GM21447 (cell line): Measurements from ENCODE around the gene CANX.
"Not testable (repeated sequence)": the region's sequence is repeated elsewhere in the genome, so short reads cannot be mapped to it uniquely, and the experiment has no call there.

Experiments
- ATAC-seq: cut with Tn5 transposase; IDR thresholded peaks from one replicate; pipeline ENCODE4 v1.9.1; 2021; ENCODE audit not compliant: unreplicated experiment

Gene CANX, protein sequence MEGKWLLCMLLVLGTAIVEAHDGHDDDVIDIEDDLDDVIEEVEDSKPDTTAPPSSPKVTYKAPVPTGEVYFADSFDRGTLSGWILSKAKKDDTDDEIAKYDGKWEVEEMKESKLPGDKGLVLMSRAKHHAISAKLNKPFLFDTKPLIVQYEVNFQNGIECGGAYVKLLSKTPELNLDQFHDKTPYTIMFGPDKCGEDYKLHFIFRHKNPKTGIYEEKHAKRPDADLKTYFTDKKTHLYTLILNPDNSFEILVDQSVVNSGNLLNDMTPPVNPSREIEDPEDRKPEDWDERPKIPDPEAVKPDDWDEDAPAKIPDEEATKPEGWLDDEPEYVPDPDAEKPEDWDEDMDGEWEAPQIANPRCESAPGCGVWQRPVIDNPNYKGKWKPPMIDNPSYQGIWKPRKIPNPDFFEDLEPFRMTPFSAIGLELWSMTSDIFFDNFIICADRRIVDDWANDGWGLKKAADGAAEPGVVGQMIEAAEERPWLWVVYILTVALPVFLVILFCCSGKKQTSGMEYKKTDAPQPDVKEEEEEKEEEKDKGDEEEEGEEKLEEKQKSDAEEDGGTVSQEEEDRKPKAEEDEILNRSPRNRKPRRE

GRCh38 chr5:179698935-179699615 is at the start of gene CANX:
Gene CANX, plus strand, starts transcription at chr5:179698967. Its CDS starts 6,715 bp downstream, at chr5:179705682.
- peak; percentile 6 for ATAC-seq

- not testable (repeated sequence) for ATAC-seq
Observed at GRCh38 chr5:179649166-179649703, 49.5 kb upstream of the CANX start.

DNA sequence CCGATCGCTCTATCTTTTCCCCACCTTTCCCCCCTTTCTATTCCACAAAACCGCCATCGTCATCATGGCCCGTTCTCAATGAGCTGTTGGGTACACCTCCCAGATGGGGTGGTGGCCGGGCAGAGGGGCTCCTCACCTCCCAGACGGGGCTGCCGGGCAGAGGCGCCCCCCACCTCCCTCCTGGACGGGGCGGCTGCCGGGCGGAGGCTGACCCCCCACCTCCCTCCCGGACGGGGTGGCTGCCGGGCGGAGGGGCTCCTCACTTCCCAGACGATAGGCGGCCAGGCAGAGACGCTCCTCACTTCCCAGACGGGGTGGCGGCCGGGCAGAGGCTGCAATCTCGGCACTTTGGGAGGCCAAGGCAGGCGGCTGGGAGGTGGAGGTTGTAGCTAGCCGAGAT is 48.5 kb upstream of the CANX start:
- ATAC-seq = not testable (repeated sequence)

DNA sequence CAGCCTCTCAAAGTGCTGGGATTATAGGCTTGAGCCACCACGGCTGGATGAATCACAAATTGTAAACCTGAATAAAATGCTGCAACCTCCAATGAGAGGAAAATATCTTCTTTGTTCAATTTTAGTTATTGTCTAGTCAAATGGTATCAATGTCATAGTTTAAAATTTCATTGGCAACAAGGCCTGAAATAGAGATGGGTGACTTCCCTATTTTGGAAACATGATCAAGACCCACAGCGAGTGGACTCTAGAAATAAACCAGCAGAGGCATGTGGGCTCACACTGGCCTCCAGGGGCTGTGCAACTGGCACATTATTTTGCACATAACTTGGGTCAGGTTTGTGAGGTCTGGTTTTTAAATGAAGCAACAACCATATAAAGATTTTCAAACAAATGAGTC is 45.6 kb upstream of the CANX start:
- ATAC-seq = not testable (repeated sequence)

DNA sequence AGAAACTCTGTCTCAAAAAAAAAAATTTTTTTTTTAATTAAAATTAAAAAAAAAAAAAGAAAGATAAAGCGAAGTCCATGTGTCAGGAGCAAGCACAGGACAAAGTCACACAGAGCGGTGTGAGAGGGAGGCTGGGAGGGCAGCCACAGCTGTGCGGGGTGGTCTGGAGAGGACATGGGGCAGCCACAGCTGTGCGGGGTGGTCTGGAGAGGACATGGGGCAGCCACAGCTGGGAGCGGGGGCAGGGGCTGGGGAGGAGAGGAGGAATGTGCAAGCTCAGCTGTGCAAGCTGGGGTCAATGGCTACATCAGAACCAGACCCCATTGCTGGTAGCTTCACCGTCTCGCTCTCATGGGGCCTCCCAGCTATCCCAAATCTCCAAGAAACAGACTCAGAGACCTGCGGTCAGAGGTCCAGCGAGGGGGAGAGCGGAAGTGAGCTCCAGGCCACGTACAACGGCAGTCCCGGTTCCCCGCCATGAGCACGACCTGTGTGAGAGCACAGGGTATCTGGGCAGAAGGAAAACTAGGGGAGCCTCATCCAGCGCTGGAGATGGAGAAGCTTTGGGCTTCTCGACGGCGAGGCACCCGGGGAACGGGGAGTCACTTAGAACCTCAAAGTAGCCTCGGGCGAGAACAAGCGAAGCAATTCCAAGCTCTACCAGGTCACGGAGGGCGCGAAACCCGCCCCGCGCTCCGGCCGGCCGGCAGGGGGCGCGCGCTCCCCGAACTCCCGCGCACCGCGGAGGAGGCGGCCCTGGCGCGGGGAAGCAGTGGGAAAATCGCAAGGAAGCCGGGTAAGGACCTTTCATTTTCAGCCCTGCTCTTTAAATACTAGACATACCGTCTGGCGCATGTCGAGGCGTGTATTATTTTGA is 41.2 kb upstream of the CANX start:
- peak; percentile 78 for ATAC-seq

- peak; percentile 23 for ATAC-seq
Observed at GRCh38 chr5:179658179-179658856, 40.4 kb upstream of the CANX start.

- ATAC-seq = not testable (repeated sequence)
Observed at GRCh38 chr5:179661647-179662046, 37.1 kb upstream of the CANX start.

DNA sequence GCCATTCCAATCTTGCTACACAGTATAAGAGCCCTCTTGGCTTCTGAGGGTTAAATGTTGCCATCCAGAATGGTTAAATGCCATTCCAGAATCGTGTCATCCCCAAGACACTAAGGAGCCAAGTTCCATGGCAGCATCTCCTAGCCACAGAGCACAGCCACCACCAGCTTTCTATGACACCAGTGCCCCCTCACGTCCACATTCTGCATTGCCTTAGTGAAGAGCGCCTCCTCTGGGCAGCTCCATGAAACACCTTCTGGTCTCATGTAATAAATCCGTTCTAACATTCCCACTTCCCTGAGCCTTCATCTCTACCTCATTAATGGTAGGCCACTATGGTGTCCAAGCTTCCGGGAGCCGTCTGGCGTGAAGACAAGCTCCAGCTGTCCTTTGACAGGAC is 30.4 kb upstream of the CANX start:
- ATAC-seq = peak; percentile 72

DNA sequence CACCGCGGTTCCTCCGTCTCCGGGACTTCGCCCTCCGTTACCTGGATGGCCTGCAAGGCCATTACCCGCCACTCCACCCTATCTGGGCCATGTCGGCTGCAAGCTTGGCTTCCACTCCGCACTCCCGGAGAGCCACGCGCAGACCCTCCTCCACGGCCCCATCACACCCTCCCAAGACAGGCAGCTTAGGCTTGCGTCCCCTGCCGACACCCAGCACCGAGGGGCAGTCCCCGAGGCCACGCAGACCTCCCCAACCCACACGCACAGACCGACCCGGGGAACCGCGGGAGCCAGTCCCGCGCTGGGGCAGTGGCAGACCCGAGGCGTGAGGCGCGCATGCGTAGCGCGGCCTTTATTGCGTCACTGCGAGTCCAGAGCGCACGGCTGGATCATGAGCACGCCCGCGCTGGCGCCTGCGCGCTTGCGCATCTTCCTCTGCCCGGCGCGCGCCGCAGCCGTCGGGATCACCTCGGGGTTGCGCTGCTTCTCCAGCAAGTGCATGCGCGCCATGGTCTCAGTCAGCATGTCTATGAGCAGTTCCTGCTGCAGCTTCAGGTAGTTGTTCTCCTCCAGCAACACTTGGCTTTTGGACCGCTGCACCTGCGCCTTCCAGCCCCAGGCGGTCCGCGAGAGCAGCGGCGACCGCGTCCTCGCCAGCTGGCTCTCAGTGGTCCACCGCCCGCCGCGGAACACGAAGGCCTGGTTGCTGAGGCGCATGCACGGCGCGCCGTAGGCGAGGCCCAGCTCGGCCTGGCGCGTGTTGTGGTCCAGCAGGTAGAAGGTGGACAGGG is 20.3 kb upstream of the CANX start:
- peak; percentile 84 for ATAC-seq

DNA sequence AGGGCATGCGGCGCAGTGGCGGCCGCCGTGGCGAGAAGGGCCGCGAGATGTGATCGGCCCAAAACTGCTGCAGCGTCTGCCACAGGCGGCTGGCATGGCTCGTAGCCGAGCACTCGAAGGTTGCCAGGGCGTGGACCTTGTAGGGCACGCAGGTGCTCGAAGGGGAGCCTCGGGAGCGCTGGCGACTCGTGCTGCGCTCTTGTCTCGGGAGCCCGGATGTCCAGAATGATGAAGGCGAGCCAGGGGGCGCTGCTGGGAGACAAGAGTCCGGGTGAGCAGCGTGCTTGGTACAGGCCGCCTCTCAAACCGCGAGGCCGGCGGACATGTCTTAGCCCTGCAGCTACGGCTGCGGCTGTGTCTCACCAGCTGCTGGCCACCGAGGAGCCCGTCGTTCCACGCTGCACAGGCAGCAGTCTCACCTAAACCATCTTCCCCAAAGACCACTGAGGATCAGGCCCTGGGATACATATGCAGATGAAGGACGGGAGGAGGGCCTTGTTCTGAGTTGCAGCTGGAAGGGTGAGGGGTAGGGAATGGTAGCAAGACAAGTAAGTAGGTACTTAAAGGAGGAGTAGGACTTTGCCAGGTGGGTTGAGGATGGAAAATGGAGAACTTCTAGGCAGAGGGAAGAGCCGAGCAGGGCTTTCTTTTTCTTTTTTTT is 19.6 kb upstream of the CANX start:
- ATAC-seq = peak; percentile 32

DNA sequence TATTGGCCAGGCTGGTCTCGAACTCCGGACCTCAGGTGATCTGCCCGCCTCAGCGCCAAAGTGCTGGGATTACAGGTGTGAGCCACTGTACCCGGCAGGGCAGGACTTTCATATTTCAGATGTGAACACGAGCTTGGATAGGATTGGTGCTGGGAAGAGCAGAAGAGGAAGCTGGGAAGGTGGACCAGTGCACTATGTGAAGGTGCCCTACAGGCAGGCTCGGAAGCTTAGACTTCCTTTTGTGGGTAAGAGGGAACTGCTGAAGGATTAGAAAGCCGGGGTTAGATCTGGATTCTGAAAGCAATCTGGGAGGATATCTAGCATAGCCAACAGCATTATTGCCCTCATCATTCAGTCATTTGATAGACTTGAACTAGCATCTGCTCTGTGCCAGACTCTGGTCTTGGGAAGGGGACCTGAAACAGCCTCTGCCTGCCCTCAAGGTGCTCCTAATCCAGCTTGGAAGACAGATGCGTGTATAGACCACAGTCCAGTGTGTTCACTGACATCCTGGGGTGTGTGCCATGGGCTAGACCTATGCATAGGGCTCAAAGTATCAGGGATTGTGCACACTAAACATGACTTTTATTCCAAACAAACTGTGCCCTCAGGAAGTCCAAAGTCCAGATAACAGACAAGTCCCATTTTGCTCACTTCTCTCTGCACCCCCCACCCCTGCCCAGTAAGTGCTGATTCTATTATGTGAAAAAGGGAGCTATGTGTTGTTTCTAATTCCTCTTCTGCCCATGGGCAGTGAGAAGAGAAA is 18.6 kb upstream of the CANX start:
- ATAC-seq = no peak

DNA sequence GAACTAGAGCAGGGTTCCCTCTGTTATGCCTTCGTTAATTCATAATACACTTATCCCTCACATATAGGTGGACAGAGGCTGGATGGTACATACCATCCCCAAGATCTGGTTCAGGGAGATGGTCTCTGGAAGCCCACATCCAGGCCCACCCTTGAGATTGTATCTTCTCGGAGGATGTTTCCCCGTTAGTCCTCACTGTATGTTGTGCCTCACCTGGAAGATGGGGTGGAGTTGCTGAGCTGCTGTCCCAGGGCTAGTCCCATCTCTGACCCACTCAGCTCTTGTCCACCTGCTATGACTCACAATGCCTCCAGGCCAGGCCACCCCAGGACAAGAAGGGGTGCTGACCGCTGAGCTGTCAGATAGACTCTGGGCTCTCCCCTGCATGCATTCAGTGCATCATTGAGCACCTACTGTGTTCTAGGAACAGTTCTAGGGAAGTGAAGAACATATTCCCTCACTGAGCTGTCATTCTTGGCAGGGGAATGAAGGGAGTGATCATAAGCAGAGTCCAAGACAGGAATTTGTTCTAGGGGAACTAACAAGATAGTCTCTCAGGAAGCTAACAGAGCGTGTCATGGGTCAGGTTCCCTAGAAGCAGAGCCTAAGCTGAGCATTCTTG is 17.9 kb upstream of the CANX start, which contains the start of gene CBY3:
Gene CBY3 (minus strand): TSS at position 255 of the 622 bp plus-strand sequence. CDS start 116 bp downstream, at position 139.
- ATAC-seq = no peak

DNA sequence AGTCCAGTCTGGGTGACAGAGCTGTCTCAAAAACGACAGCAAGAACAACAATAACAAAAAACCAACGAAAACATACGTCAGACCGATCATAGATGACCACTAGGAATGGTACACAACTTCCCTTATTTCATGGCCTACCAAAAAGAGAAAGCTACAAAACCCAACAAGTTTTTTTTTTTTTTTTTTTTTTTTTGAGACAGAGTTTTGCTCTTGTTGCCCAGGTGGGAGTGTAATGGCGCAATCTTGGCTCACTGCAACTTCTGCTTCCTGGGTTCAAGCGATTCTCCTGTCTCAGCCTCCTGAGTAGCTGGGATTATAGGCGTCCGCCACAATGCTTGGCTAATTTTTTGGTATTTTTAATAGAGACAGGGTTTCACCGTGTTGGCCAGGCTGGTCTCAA is 9.6 kb upstream of the CANX start:
- ATAC-seq = not testable (repeated sequence)

GRCh38 chr5:179694561-179694960 is 4.2 kb upstream of the CANX start:
- no peak for ATAC-seq

DNA sequence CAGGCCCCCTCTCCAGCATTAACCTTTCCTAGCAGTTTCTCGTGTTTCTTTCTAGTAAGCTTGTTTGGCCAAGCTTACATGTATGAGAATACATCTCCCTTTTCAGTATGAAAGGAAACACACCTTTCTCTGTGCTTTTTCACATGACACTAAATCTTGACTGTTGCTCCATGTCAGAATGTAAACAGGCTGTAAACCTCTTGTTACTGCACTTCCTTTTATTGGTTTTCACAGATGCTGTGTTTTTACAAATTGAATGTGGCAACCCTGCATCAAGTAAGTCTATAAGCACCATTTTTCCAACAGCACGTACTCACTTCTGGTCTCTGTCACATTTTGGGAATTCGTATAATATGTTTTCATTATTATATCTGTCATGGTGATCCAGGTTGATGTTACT is 2.2 kb upstream of the CANX start:
- ATAC-seq = no peak

GRCh38 chr5:179697108-179697507 is 1.7 kb upstream of the CANX start:
- ATAC-seq = no peak

DNA sequence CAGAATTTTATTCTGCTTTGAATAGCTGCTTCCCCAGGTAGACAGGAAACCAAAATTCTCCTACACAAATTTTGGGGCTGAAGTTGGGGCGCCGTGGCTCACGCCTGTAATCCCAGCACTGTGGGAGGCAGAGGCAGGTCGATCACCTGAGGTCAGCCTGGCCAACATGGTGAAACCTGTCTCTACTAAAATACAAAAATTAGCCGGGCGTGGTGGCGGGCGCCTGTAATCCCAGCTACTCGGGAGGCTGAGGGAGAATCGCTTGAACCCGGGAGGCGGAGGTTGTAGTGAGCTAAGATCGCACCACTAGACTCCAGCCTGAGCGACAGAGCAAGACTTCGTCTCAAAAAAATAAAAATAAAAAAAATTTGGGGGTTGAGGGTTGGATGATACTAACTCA is 1.2 kb upstream of the CANX start:
- ATAC-seq = not testable (repeated sequence)
